H1 (cell line): ENCODE results near the gene CDK5R2. TPM values are rescaled to one million over a fixed set of nuclear protein-coding genes. Genes with fewer than 3 reads are reported as not detected.

ENCODE experiments used
- CTCF ChIA-PET: fragments of 300-600 bp; sonication (Branson Sonifier 250); formaldehyde crosslinking; loops from one replicate; lab custom pipeline; 2021; ENCODE audit not compliant: partially characterized antibody; lab: Charles Lee
- POLR2A ChIA-PET: fragments of 300-600 bp; sonication (Branson Sonifier 250); formaldehyde crosslinking; loops from one replicate; lab custom pipeline; 2021; ENCODE audit warnings: inconsistent platforms; ENCODE audit not compliant: partially characterized antibody; lab: Charles Lee
- DNase-seq, 2 experiments: peaks; one replicate each; pipeline versions ENCODE4 v3.0.0 to v3.0.0-alpha.2; 2010 to 2022; ENCODE audit warnings: low spot score in 2 of 2, low read depth in 1 of 2, mixed read lengths in 1 of 2
- FAIRE-seq: peaks from 2 replicates; lab custom pipeline; 2011; peaks lifted over from hg19 to GRCh38; lab: Jason Lieb, UNC
- H2AFZ ChIP-seq: 2 replicates; pipeline ENCODE4 v1.8.1; 2012; ENCODE audit warnings: low read length, inconsistent platforms
- H2AK5ac ChIP-seq: 2 replicates; pipeline ENCODE4 v1.6.1; 2013; ENCODE audit warnings: low read depth, low read length
- H2BK120ac ChIP-seq: replicated peaks from 2 replicates; pipeline ENCODE3; 2013; ENCODE audit warnings: low read depth, low read length, inconsistent platforms
- H2BK12ac ChIP-seq: 2 replicates; pipeline ENCODE4 v1.6.1; 2013; ENCODE audit warnings: low read depth, low read length
- H2BK15ac ChIP-seq: 2 replicates; pipeline ENCODE4 v1.6.1; 2013; ENCODE audit warnings: low read length
- H2BK20ac ChIP-seq: 2 replicates; pipeline ENCODE4 v1.6.1; 2013; ENCODE audit warnings: low read length
- H2BK5ac ChIP-seq: 2 replicates; pipeline ENCODE4 v1.6.1; 2013; ENCODE audit warnings: low read depth, low read length
- H3K14ac ChIP-seq: 2 replicates; pipeline ENCODE4 v1.6.1; 2013; ENCODE audit warnings: inconsistent platforms; ENCODE audit not compliant: insufficient read length
- H3K18ac ChIP-seq: 2 replicates; pipeline ENCODE4 v1.6.1; 2013; ENCODE audit warnings: low read length; ENCODE audit errors: extremely low read depth
- H3K23ac ChIP-seq: 2 replicates; pipeline ENCODE4 v1.6.1; 2013; ENCODE audit warnings: inconsistent platforms; ENCODE audit not compliant: insufficient read length
- H3K23me2 ChIP-seq: 2 replicates; pipeline ENCODE4 v1.6.1; 2013; ENCODE audit warnings: low read depth, low read length
- H3K27ac ChIP-seq: 2 replicates; pipeline ENCODE4 v1.6.1; 2011; ENCODE audit warnings: low read depth, low read length, inconsistent platforms
- H3K27me3 ChIP-seq, 4 experiments: replicated peaks in 1 of 4; 1 replicate in 1 of 4; 2 replicates in 3 of 4; pipeline versions ENCODE4 v1.6.1 to v1.8.1; 2011 to 2013; ENCODE audit warnings: low read length in 3 of 4, mild to moderate bottlenecking in 3 of 4, inconsistent platforms in 2 of 4, mixed read lengths in 2 of 4, moderate library complexity in 1 of 4; ENCODE audit not compliant: control insufficient read depth in 3 of 4, insufficient read depth in 3 of 4; ENCODE audit errors: extremely low read depth in 1 of 4
- H3K36me3 ChIP-seq, 4 experiments: 2 replicates each; pipeline versions ENCODE4 v1.6.1 to v1.8.1; 2011 to 2013; ENCODE audit warnings: mild to moderate bottlenecking in 4 of 4, low read length in 3 of 4, moderate library complexity in 2 of 4, control low read depth in 1 of 4, inconsistent platforms in 1 of 4; ENCODE audit not compliant: insufficient read depth in 4 of 4, control insufficient read depth in 2 of 4
- H3K4ac ChIP-seq: replicated peaks from 2 replicates; pipeline ENCODE3; 2013; ENCODE audit warnings: low read length, low read depth, mixed read lengths, inconsistent platforms; ENCODE audit not compliant: insufficient read length
- H3K4me1 ChIP-seq, 4 experiments: replicated peaks in 1 of 4; 1 replicate in 1 of 4; 2 replicates in 3 of 4; pipeline versions ENCODE4 v1.6.1 to v1.8.1; 2011 to 2013; ENCODE audit warnings: low read length in 3 of 4, inconsistent platforms in 2 of 4, mixed read lengths in 1 of 4; ENCODE audit not compliant: insufficient read depth in 4 of 4, control insufficient read depth in 3 of 4
- H3K4me2 ChIP-seq, 2 experiments: 2 replicates each; pipeline versions ENCODE4 v1.6.1 to v1.8.1; 2011 to 2013; ENCODE audit warnings: low read depth in 2 of 2, low read length in 2 of 2, control low read depth in 1 of 2, inconsistent platforms in 1 of 2, mild to moderate bottlenecking in 1 of 2; ENCODE audit not compliant: insufficient read depth in 1 of 2
- H3K4me3 ChIP-seq, 4 experiments: fragments of 200-600, 300-600 bp in 1 of 4; sonication (generic), shearing (Covaris generic), sonication (Bioruptor Twin) in 1 of 4; 2 replicates each; pipeline versions ENCODE4 v1.5.1 to v1.8.1; 2011 to 2016; ENCODE audit warnings: low read length in 4 of 4, low read depth in 3 of 4, control low read depth in 2 of 4, inconsistent platforms in 2 of 4, mild to moderate bottlenecking in 2 of 4, mixed read lengths in 1 of 4, moderate library complexity in 1 of 4; ENCODE audit not compliant: insufficient read depth in 2 of 4; ENCODE audit errors: extremely low read depth in 1 of 4
- H3K56ac ChIP-seq: replicated peaks from 2 replicates; pipeline ENCODE3; 2013; ENCODE audit warnings: low read depth, mild to moderate bottlenecking, mixed read lengths, low read length, inconsistent platforms; ENCODE audit not compliant: insufficient read length
- H3K79me1 ChIP-seq: 2 replicates; pipeline ENCODE4 v1.6.1; 2013; ENCODE audit warnings: low read depth, low read length, control low read depth
- H3K79me2 ChIP-seq, 2 experiments: 2 replicates each; pipeline versions ENCODE4 v1.6.1 to v1.8.1; 2012 to 2013; ENCODE audit warnings: low read length in 2 of 2, mild to moderate bottlenecking in 2 of 2, inconsistent platforms in 1 of 2; ENCODE audit not compliant: insufficient read depth in 2 of 2, control insufficient read depth in 1 of 2
- H3K9ac ChIP-seq, 4 experiments: replicated peaks in 1 of 4; 1 replicate in 1 of 4; 2 replicates in 3 of 4; pipeline versions ENCODE4 v1.6.1 to v1.8.1; 2011 to 2013; ENCODE audit warnings: low read depth in 3 of 4, low read length in 3 of 4, control low read depth in 2 of 4, mild to moderate bottlenecking in 2 of 4, moderate library complexity in 2 of 4, inconsistent platforms in 1 of 4; ENCODE audit errors: extremely low read depth in 1 of 4
- H3K9me3 ChIP-seq, 2 experiments: 2 replicates each; pipeline versions ENCODE4 v1.6.1 to v1.8.1; 2012 to 2013; ENCODE audit warnings: mild to moderate bottlenecking in 2 of 2, moderate library complexity in 2 of 2, control low read depth in 1 of 2, inconsistent platforms in 1 of 2, low read depth in 1 of 2, low read length in 1 of 2, mixed read lengths in 1 of 2; ENCODE audit not compliant: insufficient read depth in 2 of 2
- H4K20me1 ChIP-seq, 2 experiments: replicated peaks in 1 of 2; 2 replicates each; pipeline versions ENCODE3 to v1.8.1; 2011 to 2013; ENCODE audit warnings: inconsistent platforms in 2 of 2, low read length in 2 of 2, mild to moderate bottlenecking in 1 of 2; ENCODE audit not compliant: insufficient read depth in 2 of 2, control insufficient read depth in 1 of 2
- H4K5ac ChIP-seq: 2 replicates; pipeline ENCODE4 v1.6.1; 2013; ENCODE audit warnings: low read length, low read depth, mixed read lengths, inconsistent platforms; ENCODE audit not compliant: insufficient read length
- H4K8ac ChIP-seq: 2 replicates; pipeline ENCODE4 v1.8.0; 2013; ENCODE audit warnings: mild to moderate bottlenecking, moderate library complexity, low read length, inconsistent platforms; ENCODE audit not compliant: insufficient read depth; ENCODE audit errors: extremely low read depth
- H4K91ac ChIP-seq: replicated peaks from 2 replicates; pipeline ENCODE3; 2013; ENCODE audit warnings: low read length, mixed read lengths, inconsistent platforms; ENCODE audit not compliant: insufficient read length
- RAD21 ChIP-seq, 2 experiments: IDR thresholded peaks in 1 of 2; conservative IDR thresholded peaks in 1 of 2; 2 replicates each; pipeline ENCODE4 v1.6.1; 2011; ENCODE audit warnings: low read depth in 2 of 2, low read length in 2 of 2, improper control_type of control experiment in 1 of 2, inconsistent platforms in 1 of 2, mild to moderate bottlenecking in 1 of 2, moderate library complexity in 1 of 2
- TAF7 ChIP-seq: optimal IDR thresholded peaks from 2 replicates; pipeline ENCODE3; 2011; ENCODE audit warnings: low read depth, mild to moderate bottlenecking, inconsistent platforms, low read length, moderate library complexity, borderline replicate concordance
- WGBS, 2 experiments: shearing (Covaris generic) in 1 of 2; methylation state at CpG; one replicate each; pipeline versions ENCODE4 v1.1.6 to v1.1.7; 2013 to 2015; ENCODE audit warnings: low lambda C conversion rate in 2 of 2, mixed read lengths in 2 of 2, inconsistent platforms in 1 of 2, low coverage in 1 of 2, missing lambda C conversion rate in 1 of 2; ENCODE audit not compliant: insufficient replicate concordance in 2 of 2, insufficient coverage in 1 of 2, insufficient read length in 1 of 2; ENCODE audit errors: extremely low coverage in 1 of 2, missing lambda C conversion rate in 1 of 2; 5-methylcytosine and 5-hydroxymethylcytosine counted together
- polyA plus RNA-seq, 7 experiments: library from polyadenylated mRNA; depleted of rRNA in 3 of 7; stranded (reverse) in 5 of 7; unstranded in 2 of 7; fragments of >200 nt in 5 of 7; fragments of 200-250 nt in 2 of 7; gene quantifications; 1 replicate in 5 of 7; 2 replicates in 1 of 7; 4 replicates in 1 of 7; pipeline versions ENCODE4 v1.2.1 to v1.2.3, GENCODE V29; 2011 to 2013; ENCODE audit warnings: missing spikeins in 2 of 7, mixed read lengths in 2 of 7
- total RNA-seq: library from RNA; stranded (reverse); fragmentation: NEBNext Ultra II Directional; extraction: Animal tissue kit (Norgen Biotek cat#: 25700); gene quantifications from 2 replicates; pipeline ENCODE4 v1.2.1, GENCODE V29; 2021
- TF ChIP-seq, protein P1 (sequence below), 3 experiments: IDR thresholded peaks; 1 replicate in 2 of 3; 2 replicates in 1 of 3; pipeline versions ENCODE4 v1.5.1 to v1.6.1; 2011; ENCODE audit warnings: low read length in 3 of 3, mild to moderate bottlenecking in 3 of 3, inconsistent platforms in 2 of 3, low read depth in 1 of 3, moderate library complexity in 1 of 3; ENCODE audit not compliant: insufficient read depth in 1 of 3; ENCODE audit errors: control extremely low read depth in 1 of 3

CDK5R2 gene
- total and polyA plus RNA-seq, 2 of the 8 experiments (the other 6 are each of a cell fraction or from before 2014, with no cell fraction given), result 0.14 TPM; not detected in 1

DNA sequence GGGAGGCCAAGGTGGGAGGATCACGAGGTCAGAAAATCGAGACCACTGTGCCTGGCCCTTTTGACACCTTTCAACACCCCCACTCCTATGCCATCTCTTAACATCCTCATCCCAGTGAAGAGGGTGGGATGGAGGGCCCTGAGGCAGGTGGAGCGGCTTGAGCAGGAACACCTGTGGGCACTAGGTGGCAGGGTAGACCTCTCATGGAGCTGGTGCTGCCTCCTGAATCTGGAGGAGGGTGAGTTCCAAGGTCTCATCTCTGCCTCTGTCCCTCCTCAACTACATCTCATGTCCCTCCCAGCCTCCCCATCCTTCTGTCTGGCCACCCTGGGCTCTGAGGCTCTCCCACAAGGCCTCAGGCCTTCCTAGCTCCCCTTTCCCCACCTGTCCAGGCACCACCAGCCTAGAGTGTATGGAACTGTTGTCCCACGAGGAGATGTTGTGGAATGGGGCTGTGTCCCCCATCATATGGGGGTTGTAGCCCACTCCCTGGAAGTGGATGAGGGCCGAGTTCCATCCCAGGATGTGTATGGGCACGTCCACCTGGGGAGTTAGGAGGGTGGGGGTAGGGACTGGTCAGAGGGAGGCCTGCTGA lies 50.8 kb downstream of the CDK5R2 start:
- Histone ChIP-seq H3K4me2 (no peak overlapping the region), H3K23me2 (no peaks in the 10 kb centered on the region), H4K91ac (no peak overlapping the region), H2AK5ac (no peak overlapping the region), H3K79me1 (no peaks in the 10 kb centered on the region), H3K4ac (no peak overlapping the region), H3K27ac (no peak overlapping the region), H3K4me1 (no peaks in the 10 kb centered on the region), H2BK20ac (no peak overlapping the region), H3K9me3 (no peaks in the 10 kb centered on the region), H2BK15ac (no peak overlapping the region), H3K9ac (no peak overlapping the region), H2BK12ac (no peak overlapping the region), H3K18ac (no peak overlapping the region), H3K23ac (no peak overlapping the region), H4K5ac (no peak overlapping the region), H4K20me1 (no peaks in the 10 kb centered on the region), H3K36me3 (no peaks in the 10 kb centered on the region), H3K79me2 (no peaks in the 10 kb centered on the region), H3K27me3 (peaks cover 1 to 21% (median 10%) of the 10 kb centered on the region in 4 experiments), H3K4me3 (no peak overlapping the region), H4K8ac (no peak overlapping the region), H2AFZ (no peak overlapping the region), H2BK120ac (no peak overlapping the region), H3K56ac (no peak overlapping the region), H2BK5ac (no peak overlapping the region), H3K14ac (no peak overlapping the region)
- ChIA-PET CTCF (interaction anchor here (0.6 to 14.7 kb wide), 34 partner anchors 8 to 383 kb away, joined by 3 to 154 read pairs (median 4); partner anchors contain the start of genes CFAP65, CRYBA2 and IHH), POLR2A (interaction anchor here (1.5 to 1.6 kb wide), 2 partner anchors 10 to 14 kb away, joined by 3 to 5 read pairs; no protein-coding TSS in a partner anchor)
- FAIRE-seq (peak; percentile 39), DNase-seq (no peak)
- TF ChIP-seq TAF7 (no peak), RAD21 (IDR thresholded peaks at IDR 0.05 in 1 of 2, conservative IDR thresholded peaks at IDR 0.05 in 1 of 2; ENCODE audit: low read depth in 2 of 2, low read length in 2 of 2) (peak; percentile 69 to 75)
- TF ChIP-seq, protein P1, sequence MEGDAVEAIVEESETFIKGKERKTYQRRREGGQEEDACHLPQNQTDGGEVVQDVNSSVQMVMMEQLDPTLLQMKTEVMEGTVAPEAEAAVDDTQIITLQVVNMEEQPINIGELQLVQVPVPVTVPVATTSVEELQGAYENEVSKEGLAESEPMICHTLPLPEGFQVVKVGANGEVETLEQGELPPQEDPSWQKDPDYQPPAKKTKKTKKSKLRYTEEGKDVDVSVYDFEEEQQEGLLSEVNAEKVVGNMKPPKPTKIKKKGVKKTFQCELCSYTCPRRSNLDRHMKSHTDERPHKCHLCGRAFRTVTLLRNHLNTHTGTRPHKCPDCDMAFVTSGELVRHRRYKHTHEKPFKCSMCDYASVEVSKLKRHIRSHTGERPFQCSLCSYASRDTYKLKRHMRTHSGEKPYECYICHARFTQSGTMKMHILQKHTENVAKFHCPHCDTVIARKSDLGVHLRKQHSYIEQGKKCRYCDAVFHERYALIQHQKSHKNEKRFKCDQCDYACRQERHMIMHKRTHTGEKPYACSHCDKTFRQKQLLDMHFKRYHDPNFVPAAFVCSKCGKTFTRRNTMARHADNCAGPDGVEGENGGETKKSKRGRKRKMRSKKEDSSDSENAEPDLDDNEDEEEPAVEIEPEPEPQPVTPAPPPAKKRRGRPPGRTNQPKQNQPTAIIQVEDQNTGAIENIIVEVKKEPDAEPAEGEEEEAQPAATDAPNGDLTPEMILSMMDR (IDR thresholded peaks at IDR 0.05; ENCODE audit: control extremely low read depth in 1 of 3, insufficient read depth in 1 of 3, low read depth in 1 of 3, low read length in 3 of 3), result peak; percentile 67 to 85 (median 81)
- WGBS, 2 experiments, result 32% methylated on average over 6 of the region's 6 CpGs; no CpG with 5 or more reads in 1 of the 2 experiments
